Endothelial cell of umbilical vein (primary cell): Measurements from ENCODE around the gene ZNF79.

ENCODE experiments used
- MYC ChIP-seq: IDR thresholded peaks from one replicate; pipeline ENCODE4 v1.6.1; 2011; ENCODE audit warnings: mild to moderate bottlenecking, low read depth, low read length
- POLR2A ChIP-seq: IDR thresholded peaks from 2 replicates; pipeline ENCODE4 v1.6.1; 2012; ENCODE audit warnings: low read depth, mild to moderate bottlenecking, control low read depth, low read length
- POLR2AphosphoS5 ChIP-seq: IDR thresholded peaks from 2 replicates; pipeline ENCODE4 v1.6.1; 2012; ENCODE audit warnings: low read depth, mild to moderate bottlenecking, control low read depth, low read length, moderate library complexity; ENCODE audit not compliant: insufficient read depth

DNA sequence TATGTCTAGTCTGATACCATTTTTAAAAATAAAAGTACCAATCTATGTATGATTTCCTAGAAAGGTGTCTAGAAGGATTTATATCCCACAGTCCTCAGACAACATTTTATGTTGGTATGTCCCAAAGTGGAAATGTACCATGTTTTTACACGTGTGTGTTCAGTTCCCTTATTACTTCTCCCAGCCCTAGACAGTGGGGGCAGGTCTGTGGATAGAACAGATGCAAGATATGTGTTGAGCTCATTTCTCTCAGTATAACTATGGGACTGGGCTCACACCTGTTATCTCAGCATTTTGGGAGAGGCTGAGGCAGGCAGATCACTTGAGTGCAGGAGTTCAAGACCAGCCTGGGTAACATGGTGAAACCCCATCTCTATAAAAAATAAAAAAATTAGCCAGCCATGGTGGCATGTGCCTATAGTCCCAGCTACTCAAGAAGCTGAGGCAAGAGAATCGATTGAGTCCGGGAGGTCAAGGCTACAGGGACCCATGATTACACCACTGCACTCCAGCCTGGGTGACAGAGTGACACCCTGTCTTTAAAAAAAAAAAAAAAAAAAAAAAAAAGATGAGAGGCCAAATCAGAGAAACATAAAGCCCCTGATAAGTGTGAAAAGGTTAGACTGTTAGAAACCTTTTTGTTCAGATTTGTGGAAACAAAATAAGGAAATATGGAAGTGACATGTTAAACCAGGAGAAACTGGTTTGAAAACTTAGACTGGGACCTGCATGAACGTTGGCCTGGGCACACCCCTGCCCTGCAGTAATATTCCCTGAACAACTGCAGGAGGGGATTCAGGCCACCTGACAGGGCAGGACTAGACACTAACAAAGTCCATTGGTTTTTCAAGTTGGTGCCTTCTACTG is 34.6 kb upstream of the ZNF79 start:
- TF ChIP-seq POLR2AphosphoS5, result no peak
- TF ChIP-seq POLR2A, result no peak
- no peak for TF ChIP-seq MYC
